Kidney (tissue), 14 donors: ENCODE data around the gene DNAJC28. TPM values are rescaled to one million over a fixed set of nuclear protein-coding genes. Genes with fewer than 3 reads are reported as not detected.

Experiments
- DNase-seq, 5 donors: peaks; one replicate each; pipeline ENCODE4 v3.0.0-alpha.2; 2013 to 2020
- FAIRE-seq: peaks from 2 replicates; lab custom pipeline; 2012; peaks lifted over from hg19 to GRCh38; lab: Jason Lieb, UNC
- H3K27ac ChIP-seq, 2 donors: one replicate each; pipeline ENCODE4 v1.7.0; 2013; ENCODE audit warnings: low read depth in 2 of 2, low read length in 2 of 2, inconsistent platforms in 1 of 2
- H3K27me3 ChIP-seq: one replicate; pipeline ENCODE4 v1.7.1; 2013; ENCODE audit warnings: low read length, inconsistent platforms; ENCODE audit not compliant: control insufficient read depth, insufficient read depth
- H3K36me3 ChIP-seq, 3 donors: one replicate each; pipeline versions ENCODE4 v1.7.0 to v1.7.1; 2013; ENCODE audit warnings: low read length in 3 of 3, control low read depth in 1 of 3, inconsistent platforms in 1 of 3; ENCODE audit not compliant: insufficient read depth in 3 of 3, control insufficient read depth in 2 of 3
- H3K4me1 ChIP-seq, 3 donors: one replicate each; pipeline versions ENCODE4 v1.7.0 to v1.7.1; 2013; ENCODE audit warnings: low read length in 3 of 3, inconsistent platforms in 1 of 3, low read depth in 1 of 3; ENCODE audit not compliant: control insufficient read depth in 2 of 3, insufficient read depth in 2 of 3
- H3K4me3 ChIP-seq, 3 donors: one replicate each; pipeline versions ENCODE4 v1.7.0 to v1.8.1; 2013; ENCODE audit warnings: low read length in 3 of 3, control low read depth in 1 of 3, inconsistent platforms in 1 of 3
- H3K9ac ChIP-seq, 3 donors: one replicate each; pipeline versions ENCODE4 v1.7.0 to v1.7.1; 2013; ENCODE audit warnings: low read length in 3 of 3, control low read depth in 1 of 3, inconsistent platforms in 1 of 3
- H3K9me3 ChIP-seq, 3 donors: one replicate each; pipeline versions ENCODE4 v1.7.0 to v1.7.1; 2013; ENCODE audit warnings: low read length in 3 of 3, control low read depth in 1 of 3, inconsistent platforms in 1 of 3; ENCODE audit not compliant: control insufficient read depth in 2 of 3, insufficient read depth in 1 of 3
- CTCF ChIP-seq: IDR thresholded peaks from 3 replicates; pipeline ENCODE4 v1.5.1; 2012; ENCODE audit warnings: mild to moderate bottlenecking, moderate library complexity, borderline replicate concordance; ENCODE audit not compliant: insufficient read depth; ENCODE audit errors: extremely low read depth
- intact Hi-C: fragments of 100-400 bp; cut with DNase I; formaldehyde crosslinking; loops from one replicate; pipeline ENCODE4 v1.11.1; 2022
- polyA plus RNA-seq: library from polyadenylated mRNA; stranded (reverse); fragments of 350-450 nt; fragmentation: Illumina TruSeq; extraction: RNeasy Lipid Tissue Mini Kit (QIAGEN cat#74804); gene quantifications from one replicate; pipeline ENCODE4 v1.2.3, GENCODE V29; 2014; ENCODE audit warnings: low read depth, low replicate concordance; ENCODE audit not compliant: insufficient read depth
- total RNA-seq: library from RNA; stranded (reverse); fragmentation: NEBNext Ultra II Directional; extraction: Animal tissue kit (Norgen Biotek cat#: 25700); gene quantifications from one replicate; pipeline ENCODE4 v1.2.1, GENCODE V29; 2021
- donor health status: control.
- donor health status: control.
- donor health status: control.
- donor health status: control.
- donor health status: control.
- donor health status: DM: yes; HTN: yes; CAD: no.
- donor health status: Normal renal cell carcinoma (clear cell type).

The DNAJC28 gene
- total and polyA plus RNA-seq, 2 donors from 2014 or later: 2.2 to 4.6 TPM

DNA sequence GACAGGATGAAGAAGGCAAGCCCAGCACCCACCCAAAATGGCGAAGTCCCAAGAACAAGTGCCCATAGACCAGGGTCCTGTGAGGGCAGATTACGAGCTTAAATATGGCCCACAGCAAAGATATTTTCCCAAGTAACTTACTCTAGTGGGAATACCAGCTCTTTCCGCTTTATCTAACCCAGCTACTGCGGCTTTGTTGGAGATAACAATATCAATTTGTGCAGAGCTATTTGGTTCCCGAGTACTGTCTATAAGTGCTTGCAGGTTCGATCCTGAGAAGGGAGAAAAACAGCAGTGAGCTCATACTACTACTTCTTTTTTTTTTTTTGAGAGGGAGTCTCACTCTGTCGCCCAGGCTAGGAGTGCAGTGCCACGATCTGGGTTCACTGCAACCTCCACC is 14.3 kb upstream of the DNAJC28 start:
- Histone ChIP-seq H3K4me3 (no peak overlapping the region), H3K9me3 (no peaks in the 10 kb centered on the region), H3K36me3 (peaks cover 2 to 19% (median 11%) of the 10 kb centered on the region in 3 donors), H3K4me1 (no peaks in the 10 kb centered on the region), H3K27ac (no peak overlapping the region), H3K9ac (no peak overlapping the region), H3K27me3 (no peaks in the 10 kb centered on the region)
- intact Hi-C loops: no loop called here
- FAIRE-seq: no peak
- DNase-seq: no peak
- no peak for TF ChIP-seq CTCF

GRCh38 chr21:33496345-33496744 is 4.8 kb upstream of the DNAJC28 start:
- no peak overlapping the region for H3K27ac ChIP-seq
- H3K9me3 ChIP-seq: no peaks in the 10 kb centered on the region
- H3K27me3 ChIP-seq: no peaks in the 10 kb centered on the region
- H3K4me3 ChIP-seq: no peak overlapping the region
- no peaks in the 10 kb centered on the region for H3K36me3 ChIP-seq
- intact Hi-C loops: no loop called here
- DNase-seq: no peak
- no peak for TF ChIP-seq CTCF
- no peaks in the 10 kb centered on the region for H3K4me1 ChIP-seq
- H3K9ac ChIP-seq: no peak overlapping the region
- no peak for FAIRE-seq

- DNase-seq: no peak
- intact Hi-C loops: no loop called here
Observed at GRCh38 chr21:33495743-33496142, 4.2 kb upstream of the DNAJC28 start.

More at GRCh38 chr21:33495743-33496142, 4.2 kb upstream of the DNAJC28 start:
- no peak overlapping the region for H3K4me3 ChIP-seq
- H3K27ac ChIP-seq: no peak overlapping the region
- no peak overlapping the region for H3K9ac ChIP-seq
- no peaks in the 10 kb centered on the region for H3K9me3 ChIP-seq
- no peak for TF ChIP-seq CTCF
- no peak for FAIRE-seq
- H3K36me3 ChIP-seq: no peaks in the 10 kb centered on the region
- H3K27me3 ChIP-seq: no peaks in the 10 kb centered on the region
- peaks cover 0 to 1% (median 0%) of the 10 kb centered on the region in 3 donors for H3K4me1 ChIP-seq
